Cortex of kidney (tissue), 1 donor: Measurements from ENCODE around the gene AKR1C8.

ENCODE experiments used
- DNase-seq: peaks from one replicate; lab custom pipeline; 2025; lab: John Stamatoyannopoulos, UW

AKR1C8 gene

GRCh38 chr10:5108658-5109416 is 76.1 kb downstream of the AKR1C8 start:
- DNase-seq = no peak

DNA sequence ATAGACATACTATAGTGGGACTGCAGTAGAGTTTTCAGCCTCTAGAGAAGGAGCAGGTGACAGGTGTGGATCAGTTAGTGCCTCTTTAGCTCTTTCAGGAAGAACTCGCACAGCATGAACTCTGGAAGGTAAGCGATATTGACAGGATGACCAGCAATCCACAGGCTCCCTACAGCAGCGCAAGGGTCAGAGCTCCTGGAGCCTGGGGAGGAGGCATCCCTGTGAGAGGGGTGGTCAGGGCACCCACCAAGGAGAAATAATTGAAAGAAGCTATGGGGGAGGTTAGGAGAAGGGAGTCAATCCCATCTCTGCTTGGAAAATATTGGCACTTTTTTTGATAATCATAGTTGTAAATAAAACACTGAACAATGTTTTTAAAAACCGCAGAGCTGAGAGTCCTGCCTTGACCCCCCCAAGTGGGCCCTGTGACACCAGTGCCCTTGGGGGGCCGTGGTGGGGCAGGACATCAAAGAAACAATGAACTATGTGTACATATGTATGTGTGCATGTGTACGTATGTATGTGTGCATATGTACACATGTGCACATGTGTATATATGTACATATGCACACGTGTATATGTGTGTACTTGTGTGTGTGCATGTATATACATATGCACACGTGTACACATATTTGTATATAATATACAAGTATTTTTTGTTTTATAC is 77.0 kb downstream of the AKR1C8 start:
- DNase-seq = no peak

- no peak for DNase-seq
These were observed 78.4 kb downstream of the AKR1C8 start for GRCh38 chr10:5106553-5106952.

DNA sequence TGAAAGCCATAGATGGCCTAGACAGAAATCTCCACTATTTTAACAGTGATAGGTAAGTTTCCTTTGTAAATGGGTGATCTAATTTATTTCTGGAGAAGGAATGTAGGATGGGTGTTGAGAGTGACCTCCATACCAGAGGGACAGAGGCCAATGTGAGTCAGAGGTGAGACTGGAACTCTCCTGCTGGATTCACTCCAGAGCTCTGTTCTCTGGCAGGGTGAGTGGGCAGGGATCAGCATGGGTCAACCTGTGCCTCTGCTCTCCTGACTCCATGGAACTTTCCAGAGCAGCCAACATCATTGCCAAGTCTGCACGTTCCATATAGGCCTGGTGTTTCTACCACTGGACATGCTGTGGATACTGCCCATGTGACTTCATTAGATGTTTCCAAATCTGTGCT is 79.3 kb downstream of the AKR1C8 start:
- DNase-seq = no peak
